HEK293T (cell line): ENCODE results near the gene KCNG1.

ENCODE experiments used
- CTBP1 ChIP-seq: fragments of 450-650 bp; IDR thresholded peaks from 2 replicates; pipeline ENCODE4 v1.6.1; 2016; ENCODE audit warnings: borderline replicate concordance
- ELF4 ChIP-seq: fragments of 450-650 bp; IDR thresholded peaks from 2 replicates; pipeline ENCODE4 v1.6.1; 2017; ENCODE audit warnings: antibody characterized with exemption
- FOXM1 ChIP-seq: fragments of 450-650 bp; IDR thresholded peaks from 2 replicates; pipeline ENCODE4 v1.6.1; 2017; ENCODE audit warnings: mild to moderate bottlenecking, borderline replicate concordance
- LEF1 ChIP-seq: fragments of 450-650 bp; IDR thresholded peaks from 2 replicates; pipeline ENCODE4 v1.6.1; 2017; ENCODE audit warnings: mild to moderate bottlenecking, borderline replicate concordance
- TARDBP ChIP-seq: fragments of 450-650 bp; IDR thresholded peaks from 2 replicates; pipeline ENCODE4 v1.6.1; 2016

DNA sequence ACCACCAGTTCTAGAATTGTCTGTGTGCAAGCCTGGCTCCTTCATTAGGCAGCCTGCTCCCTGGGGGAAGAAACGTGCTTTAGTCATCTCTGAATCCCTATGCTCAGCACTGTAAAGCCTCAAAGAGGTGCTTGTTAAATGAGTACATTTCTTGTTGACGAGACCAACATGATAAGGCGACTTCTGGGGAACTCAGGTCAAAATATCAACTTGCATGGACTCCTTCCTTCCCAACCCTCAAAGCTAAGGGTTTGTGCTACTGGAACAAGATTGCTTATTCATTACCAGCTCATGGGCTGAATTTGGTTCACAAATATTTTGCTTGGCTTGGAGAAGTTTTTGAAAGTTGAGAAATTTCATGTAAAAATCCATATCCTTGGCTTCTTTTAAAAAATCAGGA lies 10.6 kb downstream of the KCNG1 start:
- TF ChIP-seq LEF1 (no peak), ELF4 (no peak), TARDBP (no peak), CTBP1 (no peak), FOXM1 (no peak)
